GM23338 (cell line): Measurements from ENCODE around the gene MVB12B. TPM values are rescaled to one million over a fixed set of nuclear protein-coding genes. Genes with fewer than 3 reads are reported as not detected.

Experiments
- ATAC-seq: fragments of 200-7000 bp; cut with Tn5 transposase; 3 replicates; pipeline ENCODE4 v1.9.1; 2020
- DNase-seq: peaks from one replicate; pipeline ENCODE4 v3.0.0-alpha.2; 2015; ENCODE audit warnings: low spot score
- H2AFZ ChIP-seq: fragments of 200-600 bp; sonication (generic); 2 replicates; pipeline ENCODE4 v1.8.0; 2016; ENCODE audit warnings: antibody characterized with exemption, mild to moderate bottlenecking, moderate library complexity
- H3F3A ChIP-seq: fragments of 200-600 bp; sonication (generic); replicated peaks from 2 replicates; pipeline ENCODE4 v1.8.0; 2017; ENCODE audit warnings: antibody characterized with exemption, mixed run types, low read depth
- H3K27ac ChIP-seq: fragments of 200-600 bp; sonication (generic); 2 replicates; pipeline ENCODE4 v1.6.1; 2016; ENCODE audit warnings: low read depth
- H3K27me3 ChIP-seq: fragments of 200-600 bp; sonication (generic); 2 replicates; pipeline ENCODE4 v1.8.0; 2016; ENCODE audit warnings: mild to moderate bottlenecking, mixed run types, moderate library complexity; ENCODE audit not compliant: insufficient read depth
- H3K36me3 ChIP-seq: fragments of 200-600 bp; sonication (generic); 2 replicates; pipeline ENCODE4 v1.8.0; 2016; ENCODE audit warnings: mild to moderate bottlenecking; ENCODE audit not compliant: insufficient read depth
- H3K4me1 ChIP-seq: fragments of 200-600 bp; sonication (generic); 2 replicates; pipeline ENCODE4 v1.8.0; 2016; ENCODE audit warnings: mild to moderate bottlenecking, moderate library complexity; ENCODE audit not compliant: insufficient read depth
- H3K4me2 ChIP-seq: fragments of 200-600 bp; sonication (generic); 2 replicates; pipeline ENCODE4 v1.7.1; 2017; ENCODE audit warnings: mixed run types
- H3K4me3 ChIP-seq: fragments of 200-600 bp; sonication (generic); 2 replicates; pipeline ENCODE4 v1.6.1; 2016; ENCODE audit warnings: mixed run types
- H3K79me2 ChIP-seq: fragments of 200-600 bp; sonication (generic); replicated peaks from 2 replicates; pipeline ENCODE4 v1.8.0; 2017; ENCODE audit warnings: mild to moderate bottlenecking; ENCODE audit not compliant: insufficient read depth
- H3K9me2 ChIP-seq: fragments of 200-600 bp; sonication (generic); 2 replicates; pipeline ENCODE4 v1.8.0; 2017; ENCODE audit not compliant: insufficient read depth
- H4K20me1 ChIP-seq: fragments of 200-600 bp; sonication (generic); replicated peaks from 2 replicates; pipeline ENCODE4 v1.8.0; 2017; ENCODE audit warnings: mild to moderate bottlenecking; ENCODE audit not compliant: insufficient read depth
- H3K27ac Mint-ChIP-seq: 2 replicates; pipeline ENCODE4 v1.8.0; 2020; ENCODE audit warnings: inconsistent platforms, mild to moderate bottlenecking, moderate library complexity, mixed read lengths
- H3K27me3 Mint-ChIP-seq: 3 replicates; pipeline ENCODE4 v1.8.0; 2022; ENCODE audit warnings: low read depth, mild to moderate bottlenecking, moderate library complexity, mixed read lengths, inconsistent platforms; ENCODE audit not compliant: insufficient read depth, poor library complexity
- H3K36me3 Mint-ChIP-seq: 3 replicates; pipeline ENCODE4 v1.8.0; 2021; ENCODE audit warnings: low read depth, mild to moderate bottlenecking, inconsistent platforms, moderate library complexity, mixed read lengths
- H3K4me1 Mint-ChIP-seq: 3 replicates; pipeline ENCODE4 v1.8.0; 2020; ENCODE audit warnings: mild to moderate bottlenecking, inconsistent platforms, mixed read lengths
- H3K4me3 Mint-ChIP-seq: 3 replicates; pipeline ENCODE4 v1.8.0; 2021; ENCODE audit warnings: moderate library complexity, mild to moderate bottlenecking, inconsistent platforms, mixed read lengths
- H3K9me3 Mint-ChIP-seq: 3 replicates; pipeline ENCODE4 v1.8.0; 2020; ENCODE audit warnings: moderate library complexity, mild to moderate bottlenecking, inconsistent platforms, mixed read lengths
- CREB1 ChIP-seq: fragments of 250-450 bp; sonication (Bioruptor Pico); IDR thresholded peaks from 2 replicates; pipeline ENCODE4 v1.5.0; 2020; ENCODE audit warnings: low read depth, mild to moderate bottlenecking, moderate library complexity
- CTCF ChIP-seq, 2 experiments: fragments of 200-600 bp in 1 of 2; sonication (generic) in 1 of 2; conservative IDR thresholded peaks; 2 replicates each; pipeline versions ENCODE4 v1.5.1 to v1.6.1; 2016 to 2017; ENCODE audit warnings: antibody characterized with exemption in 2 of 2, low read depth in 2 of 2, mild to moderate bottlenecking in 2 of 2, moderate library complexity in 1 of 2
- ETS1 ChIP-seq: IDR thresholded peaks from 2 replicates; pipeline ENCODE4 v1.6.1; 2016; ENCODE audit warnings: antibody characterized with exemption
- EZH2 ChIP-seq: fragments of 200-600 bp; sonication (generic); IDR thresholded peaks from one replicate; pipeline ENCODE4 v1.8.0; 2017; ENCODE audit warnings: antibody characterized with exemption, mild to moderate bottlenecking, low read depth; ENCODE audit not compliant: unreplicated experiment
- EZH2phosphoT487 ChIP-seq: fragments of 200-600 bp; sonication (generic); IDR thresholded peaks from one replicate; pipeline ENCODE4 v1.8.1; 2018; ENCODE audit warnings: antibody characterized with exemption; ENCODE audit not compliant: unreplicated experiment
- JUNB ChIP-seq: IDR thresholded peaks from one replicate; pipeline ENCODE4 v1.6.1; 2016; ENCODE audit warnings: antibody characterized with exemption; ENCODE audit not compliant: unreplicated experiment
- NANOG ChIP-seq: IDR thresholded peaks from 2 replicates; pipeline ENCODE4 v1.6.1; 2016; ENCODE audit warnings: antibody characterized with exemption, borderline replicate concordance
- POLR2AphosphoS5 ChIP-seq: IDR thresholded peaks from 2 replicates; pipeline ENCODE4 v1.6.1; 2016; ENCODE audit warnings: antibody characterized with exemption, low read depth
- REST ChIP-seq: IDR thresholded peaks from one replicate; pipeline ENCODE4 v1.6.1; 2018; ENCODE audit warnings: antibody characterized with exemption; ENCODE audit not compliant: unreplicated experiment
- STAT1 ChIP-seq: IDR thresholded peaks from one replicate; pipeline ENCODE4 v1.6.1; 2016; ENCODE audit warnings: antibody characterized with exemption; ENCODE audit not compliant: unreplicated experiment
- ZNF114 ChIP-seq: fragments of 250-450 bp; sonication (Bioruptor Pico); IDR thresholded peaks from 2 replicates; pipeline ENCODE4 v1.5.0; 2020; ENCODE audit warnings: mild to moderate bottlenecking, moderate library complexity
- ZNF331 ChIP-seq: fragments of 250-450 bp; sonication (Bioruptor Pico); IDR thresholded peaks from 2 replicates; pipeline ENCODE4 v1.5.0; 2020; ENCODE audit warnings: low read depth, mild to moderate bottlenecking, moderate library complexity
- polyA plus RNA-seq: library from polyadenylated mRNA; unstranded; fragments of >200 nt; fragmentation: Nextera tagmentation; extraction: Ambion mirVana; gene quantifications from 2 replicates; pipeline ENCODE4 v1.2.1, GENCODE V29; 2016
- total RNA-seq: library from RNA; depleted of rRNA; stranded (reverse); fragments of >200 nt; shearing (Covaris generic); gene quantifications from 2 replicates; pipeline ENCODE4 v1.2.3, GENCODE V29; 2014
- TF ChIP-seq, protein P1 (sequence below): fragments of 250-450 bp; sonication (Bioruptor Pico); IDR thresholded peaks from 2 replicates; pipeline ENCODE4 v1.5.0; 2020; ENCODE audit warnings: mild to moderate bottlenecking, moderate library complexity

Gene MVB12B
- total and polyA plus RNA-seq, 2 experiments from 2014 or later = 1.9 to 6.6 TPM

- Mint-ChIP-seq H3K27me3 (peaks cover 23% of the 10 kb centered on the region), H3K4me3 (no peak overlapping the region), H3K36me3 (no peaks in the 10 kb centered on the region), H3K9me3 (no peaks in the 10 kb centered on the region), H3K27ac (no peak overlapping the region), H3K4me1 (peaks cover 15% of the 10 kb centered on the region; the same call in 2 of the 3 replicates)
- Histone ChIP-seq H4K20me1 (no peaks in the 10 kb centered on the region), H3K36me3 (no peaks in the 10 kb centered on the region), H3K27ac (no peak overlapping the region), H3K4me2 (no peak overlapping the region), H3F3A (0 out of 2 replicates have a peak, but pooled peaks cover 4% of the 10 kb centered on the region), H3K9me2 (no peaks in the 10 kb centered on the region), H3K27me3 (peaks cover 15% of the 10 kb centered on the region), H3K79me2 (no peaks in the 10 kb centered on the region), H3K4me3 (no peak overlapping the region), H3K4me1 (peaks cover 2% of the 10 kb centered on the region; the same call in 1 of the 2 replicates), H2AFZ (no peak overlapping the region)
- ATAC-seq (no peak), DNase-seq (no peak)
- TF ChIP-seq EZH2phosphoT487 (no peak), ZNF114 (no peak), STAT1 (no peak), CTCF (conservative IDR thresholded peaks at IDR 0.05; ENCODE audit: low read depth in 2 of 2) (no peak), ETS1 (no peak), EZH2 (no peak), POLR2AphosphoS5 (no peak), CREB1 (CRISPR knock-in tag) (no peak), REST (no peak), NANOG (no peak), ZNF331 (CRISPR knock-in tag) (no peak), JUNB (no peak)
- TF ChIP-seq, protein P1, sequence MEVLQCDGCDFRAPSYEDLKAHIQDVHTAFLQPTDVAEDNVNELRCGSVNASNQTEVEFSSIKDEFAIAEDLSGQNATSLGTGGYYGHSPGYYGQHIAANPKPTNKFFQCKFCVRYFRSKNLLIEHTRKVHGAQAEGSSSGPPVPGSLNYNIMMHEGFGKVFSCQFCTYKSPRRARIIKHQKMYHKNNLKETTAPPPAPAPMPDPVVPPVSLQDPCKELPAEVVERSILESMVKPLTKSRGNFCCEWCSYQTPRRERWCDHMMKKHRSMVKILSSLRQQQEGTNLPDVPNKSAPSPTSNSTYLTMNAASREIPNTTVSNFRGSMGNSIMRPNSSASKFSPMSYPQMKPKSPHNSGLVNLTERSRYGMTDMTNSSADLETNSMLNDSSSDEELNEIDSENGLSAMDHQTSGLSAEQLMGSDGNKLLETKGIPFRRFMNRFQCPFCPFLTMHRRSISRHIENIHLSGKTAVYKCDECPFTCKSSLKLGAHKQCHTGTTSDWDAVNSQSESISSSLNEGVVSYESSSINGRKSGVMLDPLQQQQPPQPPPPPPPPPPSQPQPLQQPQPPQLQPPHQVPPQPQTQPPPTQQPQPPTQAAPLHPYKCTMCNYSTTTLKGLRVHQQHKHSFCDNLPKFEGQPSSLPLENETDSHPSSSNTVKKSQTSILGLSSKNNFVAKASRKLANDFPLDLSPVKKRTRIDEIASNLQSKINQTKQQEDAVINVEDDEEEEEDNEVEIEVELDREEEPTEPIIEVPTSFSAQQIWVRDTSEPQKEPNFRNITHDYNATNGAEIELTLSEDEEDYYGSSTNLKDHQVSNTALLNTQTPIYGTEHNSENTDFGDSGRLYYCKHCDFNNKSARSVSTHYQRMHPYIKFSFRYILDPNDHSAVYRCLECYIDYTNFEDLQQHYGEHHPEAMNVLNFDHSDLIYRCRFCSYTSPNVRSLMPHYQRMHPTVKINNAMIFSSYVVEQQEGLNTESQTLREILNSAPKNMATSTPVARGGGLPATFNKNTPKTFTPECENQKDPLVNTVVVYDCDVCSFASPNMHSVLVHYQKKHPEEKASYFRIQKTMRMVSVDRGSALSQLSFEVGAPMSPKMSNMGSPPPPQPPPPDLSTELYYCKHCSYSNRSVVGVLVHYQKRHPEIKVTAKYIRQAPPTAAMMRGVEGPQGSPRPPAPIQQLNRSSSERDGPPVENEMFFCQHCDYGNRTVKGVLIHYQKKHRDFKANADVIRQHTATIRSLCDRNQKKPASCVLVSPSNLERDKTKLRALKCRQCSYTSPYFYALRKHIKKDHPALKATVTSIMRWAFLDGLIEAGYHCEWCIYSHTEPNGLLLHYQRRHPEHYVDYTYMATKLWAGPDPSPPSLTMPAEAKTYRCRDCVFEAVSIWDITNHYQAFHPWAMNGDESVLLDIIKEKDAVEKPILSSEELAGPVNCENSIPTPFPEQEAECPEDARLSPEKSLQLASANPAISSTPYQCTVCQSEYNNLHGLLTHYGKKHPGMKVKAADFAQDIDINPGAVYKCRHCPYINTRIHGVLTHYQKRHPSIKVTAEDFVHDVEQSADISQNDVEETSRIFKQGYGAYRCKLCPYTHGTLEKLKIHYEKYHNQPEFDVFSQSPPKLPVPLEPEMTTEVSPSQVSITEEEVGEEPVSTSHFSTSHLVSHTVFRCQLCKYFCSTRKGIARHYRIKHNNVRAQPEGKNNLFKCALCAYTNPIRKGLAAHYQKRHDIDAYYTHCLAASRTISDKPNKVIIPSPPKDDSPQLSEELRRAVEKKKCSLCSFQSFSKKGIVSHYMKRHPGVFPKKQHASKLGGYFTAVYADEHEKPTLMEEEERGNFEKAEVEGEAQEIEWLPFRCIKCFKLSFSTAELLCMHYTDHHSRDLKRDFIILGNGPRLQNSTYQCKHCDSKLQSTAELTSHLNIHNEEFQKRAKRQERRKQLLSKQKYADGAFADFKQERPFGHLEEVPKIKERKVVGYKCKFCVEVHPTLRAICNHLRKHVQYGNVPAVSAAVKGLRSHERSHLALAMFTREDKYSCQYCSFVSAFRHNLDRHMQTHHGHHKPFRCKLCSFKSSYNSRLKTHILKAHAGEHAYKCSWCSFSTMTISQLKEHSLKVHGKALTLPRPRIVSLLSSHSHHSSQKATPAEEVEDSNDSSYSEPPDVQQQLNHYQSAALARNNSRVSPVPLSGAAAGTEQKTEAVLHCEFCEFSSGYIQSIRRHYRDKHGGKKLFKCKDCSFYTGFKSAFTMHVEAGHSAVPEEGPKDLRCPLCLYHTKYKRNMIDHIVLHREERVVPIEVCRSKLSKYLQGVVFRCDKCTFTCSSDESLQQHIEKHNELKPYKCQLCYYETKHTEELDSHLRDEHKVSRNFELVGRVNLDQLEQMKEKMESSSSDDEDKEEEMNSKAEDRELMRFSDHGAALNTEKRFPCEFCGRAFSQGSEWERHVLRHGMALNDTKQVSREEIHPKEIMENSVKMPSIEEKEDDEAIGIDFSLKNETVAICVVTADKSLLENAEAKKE (CRISPR knock-in tag) = no peak
Measured at GRCh38 chr9:126503333-126504085, 176.9 kb downstream of the MVB12B start.
